Loucy (cell line): ENCODE results near the gene DNM2.

Experiments
- CTCF ChIP-seq: fragments of 200-600 bp; sonication (generic); conservative IDR thresholded peaks from 2 replicates; pipeline ENCODE4 v1.5.1; 2014; ENCODE audit warnings: mild to moderate bottlenecking, antibody characterized with exemption, low read length
- EZH2phosphoT487 ChIP-seq: fragments of 200-600 bp; IDR thresholded peaks from 2 replicates; pipeline ENCODE4 v1.6.1; 2018; ENCODE audit warnings: antibody characterized with exemption, mild to moderate bottlenecking, moderate library complexity, borderline replicate concordance

- TF ChIP-seq CTCF (no peak), EZH2phosphoT487 (no peak)
Measured at GRCh38 chr19:10868872-10869547, 151.1 kb downstream of the DNM2 start.
